Naive B cell (primary cell): ENCODE data around the gene CCDC136. TPM values are rescaled to one million over a fixed set of nuclear protein-coding genes. Genes with fewer than 3 reads are reported as not detected.

ENCODE experiments used
- ATAC-seq, 2 donors: fragments of 150-1000 bp; cut with Tn5 transposase; 2 replicates each; pipeline ENCODE4 v1.10.0; 2021; ENCODE audit warnings: low read depth in 2 of 2, mild to moderate bottlenecking in 2 of 2, moderate library complexity in 2 of 2
- DNase-seq: peaks from one replicate; pipeline ENCODE4 v3.0.0; 2022
- H3K27ac Mint-ChIP-seq, 6 donors: one replicate each; pipeline ENCODE4 v1.8.0; 2020 to 2022; ENCODE audit warnings: mild to moderate bottlenecking in 6 of 6, mixed read lengths in 6 of 6, moderate library complexity in 5 of 6, inconsistent platforms in 2 of 6
- H3K27me3 Mint-ChIP-seq, 3 donors: one replicate each; pipeline ENCODE4 v1.8.0; 2021 to 2022; ENCODE audit warnings: mixed read lengths in 3 of 3, mild to moderate bottlenecking in 1 of 3
- H3K36me3 Mint-ChIP-seq, 2 donors: one replicate each; pipeline ENCODE4 v1.8.0; 2020 to 2022; ENCODE audit warnings: mixed read lengths in 2 of 2, inconsistent platforms in 1 of 2, mild to moderate bottlenecking in 1 of 2
- H3K4me1 Mint-ChIP-seq, 3 donors: one replicate each; pipeline ENCODE4 v1.8.0; 2020 to 2022; ENCODE audit warnings: mixed read lengths in 3 of 3, inconsistent platforms in 1 of 3, mild to moderate bottlenecking in 1 of 3, moderate library complexity in 1 of 3
- H3K4me3 Mint-ChIP-seq, 8 donors: one replicate each; pipeline ENCODE4 v1.8.0; 2020 to 2022; ENCODE audit warnings: mild to moderate bottlenecking in 8 of 8, mixed read lengths in 8 of 8, moderate library complexity in 8 of 8, inconsistent platforms in 2 of 8
- H3K9me3 Mint-ChIP-seq, 7 donors: one replicate each; pipeline ENCODE4 v1.8.0; 2020 to 2022; ENCODE audit warnings: mixed read lengths in 7 of 7, mild to moderate bottlenecking in 5 of 7, inconsistent platforms in 2 of 7, moderate library complexity in 1 of 7
- polyA plus RNA-seq, 6 donors: library from polyadenylated mRNA; unstranded; fragments of 300-500 nt; fragmentation: Illumina TruSeq; gene quantifications; one replicate each; pipeline ENCODE4 v1.2.3, GENCODE V29; 2021; ENCODE audit warnings: low read depth in 6 of 6

The CCDC136 gene
- under 1 TPM in 3 of 6 donors, not detected in 3; 0.08 to 0.38 (median 0.34) TPM for polyA plus RNA-seq

DNA sequence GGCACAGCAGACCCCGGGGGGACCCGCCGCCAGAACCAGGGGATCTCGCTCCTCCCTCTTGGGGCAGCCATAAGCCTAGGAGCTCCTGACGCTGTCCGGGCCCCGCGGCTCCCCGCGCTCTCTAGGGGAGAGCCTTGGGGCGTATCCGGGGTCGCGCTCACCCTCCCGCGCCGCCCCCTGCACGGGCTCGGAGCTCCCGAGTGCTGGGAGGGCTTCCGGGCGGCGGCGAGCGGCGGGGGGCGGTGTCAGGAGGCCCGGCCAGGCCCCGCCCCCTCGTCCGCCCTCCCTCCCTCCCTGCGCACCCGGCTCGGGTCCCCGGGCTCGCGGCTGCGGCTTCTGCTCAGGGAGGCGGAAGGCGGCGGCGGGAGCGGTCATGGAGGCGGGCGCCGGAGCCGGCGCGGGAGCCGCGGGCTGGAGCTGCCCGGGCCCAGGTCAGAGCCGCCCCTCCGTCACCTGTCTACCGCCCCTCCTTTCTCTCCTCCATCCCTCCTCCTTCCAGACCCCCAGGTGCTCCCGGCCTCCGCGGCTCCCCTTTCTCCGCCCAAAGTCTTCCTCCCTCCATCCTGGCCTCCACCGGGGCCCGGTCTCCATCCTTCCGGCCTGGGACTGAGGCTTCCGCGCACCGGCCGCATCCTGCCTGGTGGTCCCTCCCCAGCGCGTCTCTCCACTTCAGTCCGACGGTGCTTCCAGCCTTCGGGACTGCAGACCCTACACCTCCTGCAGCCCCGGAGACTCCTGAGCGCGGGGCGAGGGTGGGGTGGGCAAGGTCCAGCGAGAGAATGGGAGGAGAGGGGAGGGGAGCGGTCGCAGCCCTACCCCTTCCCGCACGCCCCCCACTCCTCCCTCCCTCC, at the start of gene CCDC136:
CCDC136 (plus strand) TSS at position 848 of the 851 bp plus-strand sequence. CDS start 444 bp downstream, outside the sequence.
- Mint-ChIP-seq H3K9me3 (no peaks in the 10 kb centered on the region), H3K27me3 (no peaks in the 10 kb centered on the region), H3K4me1 (peaks cover 9 to 13% (median 11%) of the 10 kb centered on the region in 3 donors), H3K4me3 (peak within 1 kb of the TSS; percentile 70 to 93 (median 88)), H3K27ac (peak within 1 kb of the TSS in 3 of 6 donors; percentile 21 to 75 (median 65)), H3K36me3 (no peaks in the 10 kb centered on the region)
- DNase-seq (peak; percentile 69), ATAC-seq (peak; percentile 83 to 84)

DNA sequence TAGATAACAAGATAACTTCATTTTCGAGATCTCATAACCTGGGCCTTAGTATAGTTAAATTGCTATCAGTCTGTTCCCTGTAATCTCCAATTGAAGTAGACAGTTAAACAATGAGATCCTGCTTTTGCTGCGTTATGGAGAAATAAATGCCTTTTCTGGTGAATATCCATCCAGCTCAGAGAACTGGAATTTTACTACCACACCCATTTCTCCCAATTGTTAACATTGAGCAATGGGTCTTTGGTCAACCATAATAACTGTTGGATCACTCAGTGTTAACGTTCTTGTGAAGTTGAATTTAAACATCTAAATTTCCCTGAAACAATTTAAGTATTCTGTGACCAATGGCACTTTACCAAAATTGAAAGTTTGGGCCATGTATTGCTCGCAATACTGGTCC, 49.6 kb upstream of the CCDC136 start:
- H3K4me3 Mint-ChIP-seq, result peak overlapping the region in 1 of 8 donors; percentile 52
- H3K27me3 Mint-ChIP-seq, result no peaks in the 10 kb centered on the region
- H3K27ac Mint-ChIP-seq, result peak overlapping the region in 1 of 6 donors; percentile 44
- H3K36me3 Mint-ChIP-seq, result no peaks in the 10 kb centered on the region
- no peak for ATAC-seq
- DNase-seq, result no peak
- H3K9me3 Mint-ChIP-seq, result no peaks in the 10 kb centered on the region
- peaks cover 37 to 50% (median 42%) of the 10 kb centered on the region in 3 donors for H3K4me1 Mint-ChIP-seq

GRCh38 chr7:128743112-128743772, 48.5 kb upstream of the CCDC136 start:
- no peak for DNase-seq
- H3K4me3 Mint-ChIP-seq, result no peak overlapping the region
- H3K27ac Mint-ChIP-seq, result no peak overlapping the region
- H3K4me1 Mint-ChIP-seq, result peaks cover 36 to 50% (median 41%) of the 10 kb centered on the region in 3 donors
- ATAC-seq, result no peak
- H3K9me3 Mint-ChIP-seq, result no peaks in the 10 kb centered on the region
- H3K27me3 Mint-ChIP-seq, result no peaks in the 10 kb centered on the region
- H3K36me3 Mint-ChIP-seq, result no peaks in the 10 kb centered on the region

DNA sequence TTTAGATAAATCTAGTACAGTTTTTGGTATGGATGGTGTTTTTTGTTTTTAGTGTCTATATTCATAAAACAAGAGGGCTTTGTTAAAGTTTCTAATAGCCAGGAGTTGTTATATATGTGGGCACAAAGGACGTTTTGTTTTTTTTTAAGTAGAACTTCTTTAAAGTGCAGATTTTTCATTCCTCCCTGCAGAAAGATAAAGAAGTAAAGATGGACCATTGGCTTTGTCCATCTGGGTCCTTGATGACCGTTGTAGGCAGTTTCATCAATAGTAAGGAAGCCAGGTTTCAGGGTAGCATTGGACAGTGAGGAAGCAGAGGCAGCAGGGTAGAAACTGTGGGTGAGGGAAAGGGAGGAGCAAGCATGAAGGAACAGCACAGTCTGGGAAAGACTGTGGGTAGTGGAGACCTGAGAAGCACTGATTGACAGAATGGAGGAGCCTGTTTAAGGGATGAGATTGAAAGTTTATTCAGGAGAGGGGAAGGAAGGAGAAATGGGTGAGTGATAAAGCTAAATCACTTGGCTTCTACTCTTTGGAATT, 47.3 kb upstream of the CCDC136 start:
- H3K27me3 Mint-ChIP-seq, result no peaks in the 10 kb centered on the region
- ATAC-seq (no peak), DNase-seq (no peak)
- H3K27ac Mint-ChIP-seq, result no peak overlapping the region
- H3K4me1 Mint-ChIP-seq, result peaks cover 30 to 42% (median 39%) of the 10 kb centered on the region in 3 donors
- H3K36me3 Mint-ChIP-seq, result no peaks in the 10 kb centered on the region
- no peaks in the 10 kb centered on the region for H3K9me3 Mint-ChIP-seq
- H3K4me3 Mint-ChIP-seq, result no peak overlapping the region

DNA sequence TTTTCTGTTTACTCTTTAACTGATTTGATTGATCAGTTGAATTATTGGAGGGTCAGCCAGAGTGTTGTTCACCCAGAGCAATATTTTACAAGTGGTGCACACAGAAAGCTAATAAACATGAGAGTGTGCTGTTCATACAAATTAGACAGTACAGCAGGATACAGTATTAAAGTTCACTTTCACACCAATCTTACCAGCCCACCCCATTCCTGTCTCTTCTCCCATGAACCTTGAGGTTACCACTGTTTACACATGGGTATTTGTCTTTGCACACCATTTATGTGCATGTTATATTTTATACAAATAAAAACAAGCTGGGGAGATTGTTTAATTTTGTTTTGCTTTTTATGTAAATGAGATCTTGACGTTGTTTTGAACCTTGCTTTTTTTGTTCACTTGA, 46.1 kb upstream of the CCDC136 start:
- Mint-ChIP-seq H3K36me3 (no peaks in the 10 kb centered on the region), H3K4me3 (no peak overlapping the region), H3K27ac (no peak overlapping the region), H3K27me3 (no peaks in the 10 kb centered on the region), H3K9me3 (no peaks in the 10 kb centered on the region), H3K4me1 (peaks cover 22 to 35% (median 27%) of the 10 kb centered on the region in 3 donors)
- DNase-seq (no peak), ATAC-seq (no peak)

GRCh38 chr7:128747327-128748079, 44.3 kb upstream of the CCDC136 start:
- no peaks in the 10 kb centered on the region for H3K27me3 Mint-ChIP-seq
- H3K36me3 Mint-ChIP-seq, result no peaks in the 10 kb centered on the region
- DNase-seq (no peak), ATAC-seq (no peak)
- no peak overlapping the region for H3K4me3 Mint-ChIP-seq
- H3K4me1 Mint-ChIP-seq, result peaks cover 15 to 20% (median 19%) of the 10 kb centered on the region in 3 donors
- peak overlapping the region in 2 of 6 donors; percentile 72 to 76 for H3K27ac Mint-ChIP-seq
- no peaks in the 10 kb centered on the region for H3K9me3 Mint-ChIP-seq

GRCh38 chr7:128752251-128752650, 39.5 kb upstream of the CCDC136 start:
- Mint-ChIP-seq H3K27ac (no peak overlapping the region), H3K36me3 (peaks cover 8% of the 10 kb centered on the region in 2 donors)
- ATAC-seq, result no peak

DNA sequence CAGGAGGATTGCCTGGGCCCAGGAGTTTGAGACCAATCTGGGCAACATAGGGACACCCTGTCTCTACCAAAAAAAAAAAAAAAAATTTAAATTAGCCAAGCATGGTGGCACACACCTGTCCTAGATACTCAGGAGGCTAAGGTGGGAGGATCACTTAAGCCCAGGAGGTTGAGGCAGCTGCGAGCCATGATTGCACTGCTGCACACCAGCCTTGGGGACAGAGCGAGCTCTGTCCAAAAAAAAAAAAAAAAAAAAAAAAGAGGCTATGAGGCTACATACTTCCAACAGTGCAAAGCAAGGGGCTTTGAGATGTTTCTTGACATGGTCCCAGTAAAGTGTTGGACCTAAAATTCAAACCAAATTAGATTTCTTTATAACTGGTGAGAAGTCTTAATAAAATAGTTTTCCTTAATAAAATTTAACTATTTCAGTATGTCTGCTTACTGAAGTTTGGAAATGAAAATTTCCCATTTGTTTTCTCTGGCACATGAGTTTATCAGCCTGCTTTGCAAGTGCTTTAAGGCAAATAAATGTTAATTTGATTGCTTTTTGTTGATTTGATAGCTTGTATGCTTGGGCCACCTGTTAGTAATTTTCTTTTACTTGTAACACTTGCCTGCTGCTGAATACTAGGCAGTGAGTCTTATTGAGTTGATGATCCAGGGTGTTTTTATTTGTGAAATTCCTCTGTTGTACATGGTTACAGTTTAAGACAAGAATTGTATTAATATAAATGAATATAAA, 36.5 kb upstream of the CCDC136 start:
- Mint-ChIP-seq H3K9me3 (no peaks in the 10 kb centered on the region), H3K27ac (no peak overlapping the region), H3K27me3 (no peaks in the 10 kb centered on the region), H3K4me1 (no peaks in the 10 kb centered on the region), H3K4me3 (no peak overlapping the region), H3K36me3 (peaks cover 8 to 12% of the 10 kb centered on the region in 2 donors)
- no peak for DNase-seq
- no peak for ATAC-seq

More at GRCh38 chr7:128752251-128752650, 39.5 kb upstream of the CCDC136 start:
- Mint-ChIP-seq H3K4me1 (peaks cover 4 to 7% (median 6%) of the 10 kb centered on the region in 3 donors), H3K4me3 (no peak overlapping the region), H3K9me3 (no peaks in the 10 kb centered on the region), H3K27me3 (no peaks in the 10 kb centered on the region)
- DNase-seq, result no peak

GRCh38 chr7:128755819-128756476, 35.8 kb upstream of the CCDC136 start:
- DNase-seq (no peak), ATAC-seq (no peak)
- H3K4me3 Mint-ChIP-seq, result no peak overlapping the region
- no peaks in the 10 kb centered on the region for H3K9me3 Mint-ChIP-seq
- no peaks in the 10 kb centered on the region for H3K27me3 Mint-ChIP-seq
- no peaks in the 10 kb centered on the region for H3K4me1 Mint-ChIP-seq
- peaks cover 8 to 12% of the 10 kb centered on the region in 2 donors for H3K36me3 Mint-ChIP-seq
- no peak overlapping the region for H3K27ac Mint-ChIP-seq

GRCh38 chr7:128757203-128757602, 34.6 kb upstream of the CCDC136 start:
- H3K4me3 Mint-ChIP-seq, result no peak overlapping the region
- no peak for DNase-seq
- no peaks in the 10 kb centered on the region for H3K4me1 Mint-ChIP-seq
- ATAC-seq, result no peak
- H3K9me3 Mint-ChIP-seq, result no peaks in the 10 kb centered on the region
- H3K27me3 Mint-ChIP-seq, result no peaks in the 10 kb centered on the region
- H3K27ac Mint-ChIP-seq, result peak overlapping the region in 1 of 6 donors; percentile 49
- peaks cover 8 to 12% of the 10 kb centered on the region in 2 donors for H3K36me3 Mint-ChIP-seq

DNA sequence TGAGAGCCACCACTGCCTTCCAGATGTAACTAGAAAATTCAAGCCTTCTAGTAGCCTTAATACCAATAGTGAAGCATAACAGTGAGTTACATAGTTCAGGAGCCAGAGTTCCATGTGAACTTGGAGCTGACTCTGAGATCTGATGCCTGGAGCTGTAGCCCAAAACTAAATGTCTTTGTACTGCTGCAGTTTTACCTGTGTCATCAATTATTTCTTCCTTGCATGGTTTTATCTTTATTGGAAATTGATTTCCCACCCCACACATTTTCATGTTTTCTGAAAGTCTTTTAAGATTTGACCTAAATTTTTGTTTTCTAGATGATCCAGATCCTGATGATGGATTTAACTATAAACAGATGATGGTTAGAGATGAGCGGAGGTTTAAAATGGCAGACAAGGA, 33.2 kb upstream of the CCDC136 start:
- ATAC-seq, result no peak
- no peak for DNase-seq
- Mint-ChIP-seq H3K4me1 (no peaks in the 10 kb centered on the region), H3K36me3 (peaks cover 8 to 16% of the 10 kb centered on the region in 2 donors), H3K27me3 (no peaks in the 10 kb centered on the region), H3K9me3 (no peaks in the 10 kb centered on the region), H3K4me3 (no peak overlapping the region), H3K27ac (peak overlapping the region in 1 of 6 donors; percentile 8)

GRCh38 chr7:128759242-128759641, 32.5 kb upstream of the CCDC136 start:
- Mint-ChIP-seq H3K27me3 (no peaks in the 10 kb centered on the region), H3K36me3 (peaks cover 4 to 13% of the 10 kb centered on the region in 2 donors), H3K4me3 (no peak overlapping the region), H3K27ac (no peak overlapping the region), H3K9me3 (no peaks in the 10 kb centered on the region), H3K4me1 (no peaks in the 10 kb centered on the region)
- DNase-seq, result no peak
- ATAC-seq, result no peak
